ENCODE results near the gene FRMD4B.
"Not testable (repeated sequence)": the region's sequence is repeated elsewhere in the genome, so short reads cannot be mapped to it uniquely, and the experiment has no call there.

Gene FRMD4B

GRCh38 chr3:69236812-69237707, 148.8 kb downstream of the FRMD4B start:
- DNase-seq, result no peak

GRCh38 chr3:69235882-69236281, 150.0 kb downstream of the FRMD4B start:
- DNase-seq, result no peak

- not testable (repeated sequence) for DNase-seq
These were observed 150.7 kb downstream of the FRMD4B start for GRCh38 chr3:69235227-69235626.

- no peak for DNase-seq
These were observed 153.4 kb downstream of the FRMD4B start for GRCh38 chr3:69232482-69232881.

- DNase-seq, result no peak
These were observed 153.9 kb downstream of the FRMD4B start for GRCh38 chr3:69231929-69232440.

- DNase-seq, result no peak
These were observed 159.8 kb downstream of the FRMD4B start for GRCh38 chr3:69226071-69226470.

- no peak for DNase-seq
These were observed 166.7 kb downstream of the FRMD4B start for GRCh38 chr3:69219101-69219708.

GRCh38 chr3:69218079-69218478, 167.8 kb downstream of the FRMD4B start:
- DNase-seq, result no peak

GRCh38 chr3:69216981-69217380, 168.9 kb downstream of the FRMD4B start:
- DNase-seq, result no peak

- DNase-seq, result no peak
These were observed 171.6 kb downstream of the FRMD4B start for GRCh38 chr3:69214241-69214640.

GRCh38 chr3:69212411-69213160, 173.3 kb downstream of the FRMD4B start:
- DNase-seq, result no peak

- DNase-seq, result no peak
These were observed 175.7 kb downstream of the FRMD4B start for GRCh38 chr3:69210068-69210730.

GRCh38 chr3:69209413-69209812, 176.5 kb downstream of the FRMD4B start:
- no peak for DNase-seq

- no peak for DNase-seq
These were observed 178.9 kb downstream of the FRMD4B start for GRCh38 chr3:69207031-69207430.

GRCh38 chr3:69205385-69205784, 180.5 kb downstream of the FRMD4B start:
- no peak for DNase-seq

- DNase-seq, result peak in 1 of 2 experiments; percentile 31
These were observed 181.5 kb downstream of the FRMD4B start for GRCh38 chr3:69204315-69204957.

- DNase-seq, result no peak
These were observed 182.1 kb downstream of the FRMD4B start for GRCh38 chr3:69203631-69204314.

- no peak for DNase-seq
These were observed 184.2 kb downstream of the FRMD4B start for GRCh38 chr3:69201658-69202057.

GRCh38 chr3:69200384-69201068, 185.4 kb downstream of the FRMD4B start:
- DNase-seq, result peak; percentile 59 to 60

GRCh38 chr3:69199942-69200341, 185.9 kb downstream of the FRMD4B start:
- DNase-seq, result no peak

Data from activated CD4-positive, alpha-beta T cell treated with anti-CD3 and anti-CD28 coated beads, Interleukin-2, amount 50 U/mL, for 4 hours (primary cell).